K562 (cell line): Measurements from ENCODE around the gene SPATA21. TPM values are rescaled to one million over a fixed set of nuclear protein-coding genes. Genes with fewer than 3 reads are reported as not detected.

Source experiments
- ARID4B ChIP-seq: sonication (generic); formaldehyde crosslinking; IDR thresholded peaks from 2 replicates; pipeline ENCODE4 v1.8.0; 2022; ENCODE audit warnings: mild to moderate bottlenecking, missing genetic modification reagents
- DMBX1 ChIP-seq: fragments of 250-450 bp; sonication (Bioruptor Pico); IDR thresholded peaks from 2 replicates; pipeline ENCODE4 v1.8.0; 2022; ENCODE audit warnings: inconsistent platforms, mild to moderate bottlenecking, moderate library complexity, borderline replicate concordance
- ETV1 ChIP-seq: fragments of 450-650 bp; conservative IDR thresholded peaks from 2 replicates; pipeline ENCODE4 v1.6.1; 2016; ENCODE audit warnings: missing genetic modification characterization, control low read depth, low read depth, missing compliant biosample characterization
- FOXA3 ChIP-seq, 2 experiments: fragments of 450-650 bp in 1 of 2; sonication (generic) in 1 of 2; formaldehyde crosslinking; IDR thresholded peaks in 1 of 2; conservative IDR thresholded peaks in 1 of 2; 2 replicates each; pipeline versions ENCODE4 v1.4.0 to v1.8.0; 2020 to 2022; ENCODE audit warnings: mild to moderate bottlenecking in 2 of 2, missing genetic modification reagents in 1 of 2
- GATAD2A ChIP-seq: fragments of 450-650 bp; IDR thresholded peaks from 2 replicates; pipeline ENCODE4 v1.6.1; 2017
- HDAC1 ChIP-seq, 2 experiments: fragments of 450-650 bp; IDR thresholded peaks; 2 replicates each; pipeline ENCODE4 v1.6.1; 2016 to 2017; ENCODE audit warnings: inconsistent platforms in 1 of 2, mild to moderate bottlenecking in 1 of 2, moderate library complexity in 1 of 2
- HLTF ChIP-seq: fragments of 450-650 bp; IDR thresholded peaks from 2 replicates; pipeline ENCODE4 v1.6.1; 2016
- IFI16 ChIP-seq: fragments of 250-450 bp; sonication (Bioruptor Pico); IDR thresholded peaks from 2 replicates; pipeline ENCODE4 v2.1.2; 2022; ENCODE audit warnings: mild to moderate bottlenecking, inconsistent platforms
- MITF ChIP-seq: IDR thresholded peaks from 2 replicates; pipeline ENCODE4 v1.6.1; 2014; ENCODE audit warnings: antibody characterized with exemption
- MLLT1 ChIP-seq, 2 experiments: fragments of 450-650 bp; IDR thresholded peaks; 2 replicates each; pipeline ENCODE4 v1.6.1; 2016
- MLX ChIP-seq, 2 experiments: fragments of 450-650 bp in 1 of 2; sonication (generic) in 1 of 2; formaldehyde crosslinking; conservative IDR thresholded peaks; 2 replicates each; pipeline versions ENCODE4 v1.4.0 to v1.8.1; 2020 to 2022; ENCODE audit warnings: mild to moderate bottlenecking in 1 of 2, missing genetic modification reagents in 1 of 2
- NFATC3 ChIP-seq: fragments of 450-650 bp; IDR thresholded peaks from 2 replicates; pipeline ENCODE4 v1.6.1; 2017; ENCODE audit warnings: mild to moderate bottlenecking
- NFRKB ChIP-seq: fragments of 450-650 bp; IDR thresholded peaks from 2 replicates; pipeline ENCODE4 v1.6.1; 2016; ENCODE audit warnings: low read depth
- POLR2A ChIP-seq: fragments of 450-650 bp; conservative IDR thresholded peaks from 2 replicates; pipeline ENCODE4 v1.6.1; 2016
- PRPF4 ChIP-seq: fragments of 200-400 bp; formaldehyde crosslinking; IDR thresholded peaks from one replicate; pipeline ENCODE4 v1.6.1; 2017; ENCODE audit warnings: low read length, low read depth, mild to moderate bottlenecking; ENCODE audit not compliant: insufficient read depth, poor library complexity, severe bottlenecking
- RBM25 ChIP-seq: fragments of 200-400 bp; formaldehyde crosslinking; IDR thresholded peaks from 2 replicates; pipeline ENCODE4 v1.6.1; 2018; ENCODE audit warnings: low read length, low read depth, moderate library complexity; ENCODE audit not compliant: severe bottlenecking
- SAFB2 ChIP-seq: fragments of 200-400 bp; formaldehyde crosslinking; IDR thresholded peaks from 2 replicates; pipeline ENCODE4 v1.6.1; 2018; ENCODE audit warnings: borderline replicate concordance, low read length, low read depth, moderate library complexity; ENCODE audit not compliant: severe bottlenecking
- TARDBP ChIP-seq: fragments of 450-650 bp; IDR thresholded peaks from 2 replicates; pipeline ENCODE4 v1.6.1; 2016
- TRIM24 ChIP-seq, 2 experiments: fragments of 450-650 bp; IDR thresholded peaks; 2 replicates each; pipeline ENCODE4 v1.6.1; 2016
- ZNF3 ChIP-seq: fragments of 250-450 bp; sonication (Bioruptor Pico); IDR thresholded peaks from 2 replicates; pipeline ENCODE4 v1.5.0; 2021; ENCODE audit warnings: mild to moderate bottlenecking, moderate library complexity
- ZNF584 ChIP-seq: fragments of 200-800 bp; sonication (Bioruptor generic); IDR thresholded peaks from 2 replicates; pipeline ENCODE4 v1.6.1; 2016; ENCODE audit warnings: low read depth, mild to moderate bottlenecking, missing genetic modification characterization, missing compliant biosample characterization
- polyA plus RNA-seq, 8 experiments: library from polyadenylated mRNA; depleted of rRNA in 4 of 8; stranded (reverse) in 5 of 8; unstranded in 3 of 8; fragments of >200 nt; fragmentation: Nextera tagmentation in 2 of 8; fragmentation: Illumina TruSeq in 1 of 8; extraction: Ambion mirVana in 2 of 8; extraction: Trizol in 1 of 8; gene quantifications; 2 replicates each; pipeline versions ENCODE4 v1.2.1 to v1.2.3, GENCODE V29; 2011 to 2014; ENCODE audit warnings: inconsistent platforms in 1 of 8, missing spikeins in 1 of 8
- total RNA-seq, 7 experiments: library from RNA; depleted of rRNA in 6 of 7; stranded (reverse); fragments of >200 nt in 6 of 7; fragmentation: Illumina TruSeq in 2 of 7; extraction: Trizol in 2 of 7; gene quantifications; 2 replicates each; pipeline versions ENCODE4 v1.2.1 to v1.2.3, GENCODE V29; 2011 to 2021; ENCODE audit warnings: low replicate concordance in 1 of 7

The SPATA21 gene
- total and polyA plus RNA-seq, 9 of the 15 experiments (the other 6 are each of a cell fraction or from before 2014, with no cell fraction given): 0.10 to 0.36 (median 0.13) TPM; not detected in 3

- TF ChIP-seq MITF (no peak), DMBX1 (CRISPR knock-in tag) (no peak), SAFB2 (no peak), TARDBP (no peak), ETV1 (tag) (no peak), PRPF4 (no peak), HLTF (peak; percentile 52; the same call in 1 of the 2 replicates), HDAC1 (IDR thresholded peaks at IDR 0.05) (peak in 1 of 2 experiments; percentile 95; a peak in 2 of 4 replicates), RBM25 (no peak), IFI16 (CRISPR knock-in tag) (no peak), POLR2A (peak; percentile 96), ARID4B (CRISPR knock-in tag) (peak; percentile 92), NFRKB (0 out of 2 replicates have a peak, but pooled peaks have one; percentile 27), GATAD2A (0 out of 2 replicates have a peak, but pooled peaks have one; percentile 15), NFATC3 (no peak), ZNF584 (no peak; the same call in 1 of the 2 replicates), MLLT1 (IDR thresholded peaks at IDR 0.05) (0 out of 4 replicates have a peak, but pooled peaks of 1 of the 2 experiments have one; percentile 53), FOXA3 (CRISPR knock-in tag; conservative IDR thresholded peaks at IDR 0.05 in 1 of 2, IDR thresholded peaks at IDR 0.05 in 1 of 2) (no peak), ZNF3 (CRISPR knock-in tag) (no peak), MLX (CRISPR knock-in tag; conservative IDR thresholded peaks at IDR 0.05) (peak in 1 of 2 experiments; percentile 76; a peak in 1 of 4 replicates), TRIM24 (IDR thresholded peaks at IDR 0.05) (peak in 1 of 2 experiments; percentile 16; a peak in 1 of 4 replicates)
Observed at GRCh38 chr1:16367258-16367967, 69.8 kb downstream of the SPATA21 start (continued).
